IMR-90 (cell line): Measurements from ENCODE around the gene ZCCHC7.

Source experiments
- BHLHE40 ChIP-seq: fragments of 150-350 bp; IDR thresholded peaks from 2 replicates; pipeline ENCODE4 v1.6.1; 2016; ENCODE audit warnings: mild to moderate bottlenecking, low read depth, low read length
- CTCF ChIP-seq: conservative IDR thresholded peaks from 2 replicates; pipeline ENCODE4 v1.5.1; 2012; ENCODE audit warnings: mild to moderate bottlenecking, low read depth, low read length, improper control_type of control experiment
- ELK1 ChIP-seq: fragments of 150-350 bp; IDR thresholded peaks from 2 replicates; pipeline ENCODE4 v1.6.1; 2016; ENCODE audit warnings: low read depth, mild to moderate bottlenecking, low read length, moderate library complexity, borderline replicate concordance
- MAFK ChIP-seq: IDR thresholded peaks from 2 replicates; pipeline ENCODE4 v1.6.1; 2012; ENCODE audit warnings: low read depth, low read length, improper control_type of control experiment
- MAZ ChIP-seq: IDR thresholded peaks from 2 replicates; pipeline ENCODE4 v1.6.1; 2012; ENCODE audit warnings: low read depth, mild to moderate bottlenecking, low read length, improper control_type of control experiment, moderate library complexity, borderline replicate concordance
- NFE2L2 ChIP-seq: fragments of 150-350 bp; IDR thresholded peaks from 2 replicates; pipeline ENCODE4 v1.6.1; 2016; ENCODE audit warnings: low read depth, mild to moderate bottlenecking, low read length
- POLR2A ChIP-seq: IDR thresholded peaks from 2 replicates; pipeline ENCODE4 v1.6.1; 2012; ENCODE audit warnings: mild to moderate bottlenecking, low read depth, low read length
- RAD21 ChIP-seq: IDR thresholded peaks from 2 replicates; pipeline ENCODE4 v1.6.1; 2012; ENCODE audit warnings: low read length, improper control_type of control experiment
- USF2 ChIP-seq: fragments of 150-350 bp; IDR thresholded peaks from 2 replicates; pipeline ENCODE4 v1.6.1; 2017; ENCODE audit warnings: mild to moderate bottlenecking, antibody characterized with exemption, low read length, low read depth

GRCh38 chr9:37151812-37152211 lies 31.4 kb downstream of the ZCCHC7 start:
- TF ChIP-seq CTCF (no peak), NFE2L2 (no peak), POLR2A (no peak), MAZ (no peak), ELK1 (no peak), USF2 (no peak), BHLHE40 (no peak), MAFK (no peak), RAD21 (no peak)
